GM19324 (cell line): ENCODE measurements around the gene TRIM59.

ENCODE experiments used
- ATAC-seq: cut with Tn5 transposase; IDR thresholded peaks from one replicate; pipeline ENCODE4 v1.9.1; 2021; ENCODE audit warnings: mild to moderate bottlenecking, moderate library complexity; ENCODE audit not compliant: unreplicated experiment, low FRiP score

Gene TRIM59, protein sequence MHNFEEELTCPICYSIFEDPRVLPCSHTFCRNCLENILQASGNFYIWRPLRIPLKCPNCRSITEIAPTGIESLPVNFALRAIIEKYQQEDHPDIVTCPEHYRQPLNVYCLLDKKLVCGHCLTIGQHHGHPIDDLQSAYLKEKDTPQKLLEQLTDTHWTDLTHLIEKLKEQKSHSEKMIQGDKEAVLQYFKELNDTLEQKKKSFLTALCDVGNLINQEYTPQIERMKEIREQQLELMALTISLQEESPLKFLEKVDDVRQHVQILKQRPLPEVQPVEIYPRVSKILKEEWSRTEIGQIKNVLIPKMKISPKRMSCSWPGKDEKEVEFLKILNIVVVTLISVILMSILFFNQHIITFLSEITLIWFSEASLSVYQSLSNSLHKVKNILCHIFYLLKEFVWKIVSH

DNA sequence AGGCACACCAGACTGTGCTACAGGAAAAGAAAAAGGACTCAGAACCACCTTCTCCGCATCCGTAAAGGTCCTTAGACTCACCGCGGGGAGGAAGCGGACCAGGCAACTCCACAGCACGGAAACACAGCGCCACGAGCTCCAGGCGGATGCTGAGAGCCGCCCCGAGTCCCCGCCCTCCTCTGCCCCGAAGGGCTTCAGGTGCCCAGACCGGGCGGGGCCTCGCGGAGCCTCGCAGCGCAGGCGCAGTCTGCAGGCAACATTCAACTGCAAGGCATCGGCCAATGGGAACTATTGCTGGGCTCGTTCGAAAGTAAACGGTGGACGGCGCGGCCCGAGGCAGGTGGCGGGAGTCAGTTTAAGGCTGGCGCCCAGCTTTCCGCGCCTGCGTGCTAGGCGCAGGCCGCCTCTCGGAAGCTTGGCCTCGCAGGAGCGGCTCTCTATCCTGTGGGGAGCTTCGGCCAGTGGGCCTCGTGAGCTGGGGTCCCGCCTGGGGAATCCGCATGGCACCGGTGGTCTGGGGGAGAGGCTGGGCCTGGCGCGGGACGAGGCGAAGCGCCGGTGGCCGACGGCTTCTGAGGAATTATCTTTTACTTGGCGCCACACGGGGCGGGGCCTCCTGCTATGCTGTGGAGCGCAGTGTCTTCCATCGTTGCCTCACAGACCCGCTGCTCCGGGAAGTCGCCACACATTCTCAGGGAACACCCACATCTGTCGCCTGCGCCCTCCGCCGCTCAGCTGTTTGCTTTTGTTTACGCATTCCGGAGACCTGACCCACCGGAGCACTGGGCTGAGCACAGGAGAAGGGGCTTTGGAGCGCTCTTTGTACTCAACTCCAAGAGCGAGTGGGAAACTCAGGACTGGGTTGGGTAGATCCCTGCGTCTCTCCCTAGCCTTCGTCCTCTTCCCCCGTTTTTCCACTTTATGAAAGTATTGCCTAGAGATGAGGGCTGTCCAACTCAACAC is at the start of gene TRIM59:
Gene TRIM59 (minus strand): TSS at position 151 of the 963 bp plus-strand sequence. CDS start 10,603 bp downstream, outside the sequence.
- ATAC-seq: peak; percentile 97

- no peak for ATAC-seq
These were observed 48.6 kb upstream of the TRIM59 start for GRCh38 chr3:160498202-160498601.

DNA sequence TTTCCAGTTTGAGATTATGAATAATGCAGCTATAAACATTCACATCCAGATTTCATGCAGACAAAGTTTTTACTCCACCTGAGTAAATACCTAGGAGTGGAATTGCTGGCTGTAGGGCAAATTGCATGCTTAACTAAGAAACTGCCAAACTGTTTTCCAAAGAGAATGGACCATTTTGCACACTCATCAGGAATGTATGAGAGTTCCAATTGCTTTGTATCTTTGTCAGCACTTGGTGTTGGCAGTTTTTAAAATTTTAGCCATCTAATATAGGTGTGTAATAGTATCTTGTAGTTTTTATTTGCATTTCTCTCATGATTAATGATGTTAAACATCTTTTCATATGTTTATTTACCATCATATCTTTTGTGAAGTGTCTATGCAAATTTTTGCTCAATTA is 40.6 kb upstream of the TRIM59 start:
- no peak for ATAC-seq

DNA sequence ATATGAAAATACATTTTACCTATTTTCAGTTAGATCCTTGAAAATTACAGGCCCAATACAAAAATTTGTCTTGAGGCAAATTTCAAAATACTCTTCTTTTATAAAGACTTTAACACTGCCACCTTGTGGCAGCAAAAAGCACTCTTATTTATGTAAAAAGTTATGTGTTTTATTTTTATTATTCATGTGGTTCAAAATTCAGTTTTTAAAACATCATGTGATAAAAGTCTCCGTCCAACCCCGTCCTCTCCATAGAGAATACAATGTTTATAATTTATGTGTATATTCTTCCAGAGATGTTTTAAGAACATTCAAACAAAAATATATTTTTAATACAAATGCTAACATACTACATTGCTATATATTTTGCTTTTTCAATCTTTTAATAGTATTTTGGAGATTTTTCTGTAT is 36.9 kb upstream of the TRIM59 start:
- no peak for ATAC-seq

- no peak for ATAC-seq
These were observed 33.2 kb upstream of the TRIM59 start for GRCh38 chr3:160482796-160483195.

DNA sequence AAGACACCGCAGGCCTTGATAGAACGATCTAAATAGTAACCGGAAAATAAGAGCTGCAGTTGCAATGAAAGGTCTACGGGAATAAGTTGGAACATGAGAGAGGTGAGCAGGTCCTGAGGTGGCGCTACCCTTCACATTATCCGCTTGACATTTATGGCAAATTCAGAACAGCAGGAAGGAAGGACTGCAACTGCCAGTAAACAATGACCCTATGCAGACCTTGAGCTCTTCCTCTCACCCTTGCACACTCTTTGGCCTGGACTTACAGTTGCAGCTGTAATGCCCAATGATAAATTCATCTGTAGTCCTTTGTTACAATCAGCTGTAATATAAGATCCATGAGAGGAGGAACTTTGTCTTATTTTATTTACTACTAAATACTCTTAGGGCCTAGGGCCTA is 32.3 kb upstream of the TRIM59 start:
- no peak for ATAC-seq

DNA sequence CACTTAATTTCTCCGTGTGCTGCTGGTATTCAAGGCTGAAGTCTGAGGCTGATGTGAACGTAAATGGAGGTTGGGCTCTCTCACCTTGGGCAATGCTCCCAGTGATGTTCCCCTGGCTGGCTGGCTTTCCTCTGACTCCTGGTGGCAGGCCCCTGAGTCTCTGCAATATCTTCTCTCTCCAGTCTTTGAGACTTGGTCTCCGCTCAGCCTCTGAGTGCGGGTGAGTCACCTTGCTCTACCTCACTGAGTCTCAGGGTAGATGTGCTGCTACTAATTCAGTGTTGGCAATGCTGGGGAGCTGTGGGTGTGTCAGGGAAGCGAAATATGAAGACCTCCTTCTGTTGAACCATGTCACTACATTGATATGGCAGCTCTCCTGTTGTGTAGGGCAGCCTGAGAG is 31.3 kb upstream of the TRIM59 start:
- no peak for ATAC-seq

DNA sequence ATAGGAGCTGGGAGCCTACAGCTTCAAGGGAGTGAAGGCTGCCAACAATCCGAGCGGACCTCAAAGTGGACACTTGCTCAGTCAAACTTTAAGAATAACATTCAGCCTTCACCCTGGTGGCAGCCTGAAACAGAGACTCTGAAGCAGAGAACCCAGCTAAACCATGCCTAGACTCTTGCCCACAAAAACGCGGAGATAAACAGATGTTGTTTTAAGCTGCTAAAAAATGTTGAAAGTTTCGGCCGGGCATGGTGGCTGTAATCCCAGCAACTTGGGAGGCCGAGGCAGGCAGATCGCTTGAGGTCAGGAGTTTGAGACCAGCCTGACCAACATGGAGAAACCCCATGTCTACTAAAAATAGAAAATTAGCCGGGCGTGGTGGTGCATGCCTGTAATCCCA is 29.8 kb upstream of the TRIM59 start:
- ATAC-seq: no peak

- ATAC-seq: no peak
These were observed 28.8 kb upstream of the TRIM59 start for GRCh38 chr3:160478338-160478737.

DNA sequence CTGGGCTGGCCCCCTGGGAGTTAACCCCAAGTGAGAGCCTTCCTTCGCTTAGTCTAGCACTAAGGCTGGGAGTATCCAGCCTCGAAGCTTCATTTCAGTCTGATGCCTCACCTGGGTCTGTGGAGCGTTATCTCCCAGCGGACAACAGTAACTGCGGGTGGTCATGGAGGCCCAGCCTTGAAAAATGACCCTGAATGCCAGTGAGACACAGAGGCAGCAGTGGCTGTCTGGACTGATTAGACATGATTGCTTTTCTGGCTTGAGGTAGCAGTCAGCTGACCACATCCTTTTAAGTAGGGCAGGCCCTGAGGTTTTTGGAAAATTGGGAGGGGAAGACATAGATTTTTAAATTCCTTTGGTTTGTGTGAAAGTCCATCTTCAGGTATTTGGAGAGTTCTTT is 28.2 kb upstream of the TRIM59 start:
- ATAC-seq: no peak

- ATAC-seq: no peak
These were observed 26.3 kb upstream of the TRIM59 start for GRCh38 chr3:160475884-160476283.

GRCh38 chr3:160475153-160475552 is 25.6 kb upstream of the TRIM59 start:
- ATAC-seq: no peak

- ATAC-seq: no peak
These were observed 24.8 kb upstream of the TRIM59 start for GRCh38 chr3:160474416-160474838.

- ATAC-seq: no peak
These were observed 24.4 kb upstream of the TRIM59 start for GRCh38 chr3:160473978-160474377.

GRCh38 chr3:160473221-160473620 is 23.6 kb upstream of the TRIM59 start:
- ATAC-seq: no peak

GRCh38 chr3:160472344-160472743 is 22.8 kb upstream of the TRIM59 start:
- ATAC-seq: peak; percentile 48

DNA sequence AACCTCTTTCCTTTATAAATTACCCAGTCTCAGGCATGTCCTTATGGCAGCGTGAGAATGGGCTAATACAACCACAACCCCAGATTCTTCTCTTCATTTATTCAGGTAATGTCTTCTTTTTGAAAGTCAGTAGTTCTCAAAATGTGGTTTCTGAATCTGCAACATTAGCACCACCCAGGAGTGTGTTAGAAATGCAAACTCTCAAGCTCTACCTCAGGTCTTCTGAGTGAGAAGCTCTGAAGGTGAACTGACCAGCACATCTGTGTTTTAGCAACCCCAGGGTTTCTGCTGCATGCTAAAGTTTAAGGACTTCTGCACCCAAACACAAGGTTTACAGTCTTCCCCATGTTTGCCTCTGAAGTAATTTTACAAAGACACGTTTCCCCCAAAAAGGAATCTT is 22.3 kb upstream of the TRIM59 start:
- no peak for ATAC-seq

GRCh38 chr3:160470181-160470580 is 20.6 kb upstream of the TRIM59 start:
- ATAC-seq: no peak

- ATAC-seq: no peak
These were observed 15.4 kb upstream of the TRIM59 start for GRCh38 chr3:160464971-160465370.

GRCh38 chr3:160464321-160464720 is 14.7 kb upstream of the TRIM59 start:
- no peak for ATAC-seq

- ATAC-seq: no peak
These were observed 10.4 kb upstream of the TRIM59 start for GRCh38 chr3:160460033-160460432.
